Measurements from ENCODE around the gene SLC39A2.
"Not testable (repeated sequence)": the region's sequence is repeated elsewhere in the genome, so short reads cannot be mapped to it uniquely, and the experiment has no call there.

SLC39A2 gene, protein sequence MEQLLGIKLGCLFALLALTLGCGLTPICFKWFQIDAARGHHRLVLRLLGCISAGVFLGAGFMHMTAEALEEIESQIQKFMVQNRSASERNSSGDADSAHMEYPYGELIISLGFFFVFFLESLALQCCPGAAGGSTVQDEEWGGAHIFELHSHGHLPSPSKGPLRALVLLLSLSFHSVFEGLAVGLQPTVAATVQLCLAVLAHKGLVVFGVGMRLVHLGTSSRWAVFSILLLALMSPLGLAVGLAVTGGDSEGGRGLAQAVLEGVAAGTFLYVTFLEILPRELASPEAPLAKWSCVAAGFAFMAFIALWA

DNA sequence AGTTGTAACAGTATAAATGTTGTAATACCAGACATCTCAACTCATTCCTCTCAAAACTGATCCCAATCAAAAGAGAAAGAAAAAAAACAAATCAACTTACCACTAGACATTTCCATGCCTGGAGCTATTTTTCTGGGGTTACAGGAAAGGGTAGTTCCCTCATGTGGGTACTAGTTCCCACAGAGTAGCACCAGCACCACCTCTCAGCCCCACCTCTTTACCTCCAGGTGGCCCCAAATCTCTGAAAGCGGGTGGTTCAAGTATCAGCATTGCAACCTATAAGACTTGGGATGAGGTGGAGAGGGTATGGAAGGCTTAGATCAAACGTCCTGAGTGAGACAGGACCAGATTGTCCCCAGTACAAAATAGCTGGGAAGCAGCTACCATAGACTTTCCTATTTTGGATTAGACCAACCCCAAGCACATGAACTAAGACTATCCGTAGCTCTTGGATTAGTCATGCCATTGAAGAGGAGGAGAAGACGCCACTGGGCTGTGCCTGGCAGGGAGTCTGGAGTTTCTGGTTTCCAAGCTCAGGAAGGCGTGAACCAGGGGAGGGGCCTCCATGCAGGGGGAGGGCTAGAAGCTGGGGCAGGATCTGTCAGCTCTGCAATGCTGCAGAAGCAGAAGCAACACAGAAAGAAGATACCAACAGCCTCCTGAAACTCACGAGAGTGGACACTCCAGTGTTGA, at the start of gene SLC39A2:
TSS of gene SLC39A2 (plus strand) at position 620 of the 693 bp plus-strand sequence. CDS start 154 bp downstream, outside the sequence.
- DNase-seq: no peak

DNA sequence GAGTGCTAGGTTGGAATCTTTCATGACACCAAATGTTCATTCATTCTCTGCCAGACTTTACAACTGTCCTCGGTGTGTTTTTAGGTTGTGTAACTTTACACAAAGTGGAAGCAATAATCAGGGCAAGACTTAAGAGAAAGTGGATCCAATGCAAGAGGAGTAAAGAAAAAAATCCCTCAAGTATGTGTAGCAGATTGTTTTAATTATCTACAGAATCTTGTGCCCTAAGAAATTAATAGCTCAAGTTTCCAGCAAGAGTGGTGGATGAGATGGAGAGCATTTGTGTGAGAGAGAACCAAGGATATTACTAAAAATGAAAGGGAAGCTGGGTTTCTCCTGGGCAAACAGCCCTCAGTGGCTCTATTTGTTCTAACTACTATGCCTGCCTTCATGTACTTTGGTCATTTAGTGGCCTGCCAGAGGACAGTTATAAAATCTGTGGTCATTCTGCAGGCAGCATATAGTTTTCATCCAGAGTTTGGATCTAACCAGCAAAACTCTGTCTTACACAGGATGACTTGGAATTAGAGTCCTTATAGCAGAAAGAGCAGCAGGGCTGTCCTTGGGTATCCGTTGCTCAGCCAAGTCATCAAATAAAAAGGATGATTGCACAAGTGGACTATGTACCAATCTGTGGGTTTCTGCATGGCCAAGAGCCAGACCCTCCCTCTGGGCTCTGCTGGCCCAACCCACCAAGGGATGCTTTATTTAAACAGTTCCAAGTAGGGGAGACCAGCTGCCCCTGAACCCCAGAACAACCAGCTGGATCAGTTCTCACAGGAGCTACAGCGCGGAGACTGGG, 44.2 kb upstream of the SLC39A2 start, which contains the start of gene RNASE2:
TSS of gene RNASE2 (plus strand) at position 752 of the 802 bp plus-strand sequence. CDS start 285 bp downstream, outside the sequence.
- DNase-seq: not testable (repeated sequence)

DNA sequence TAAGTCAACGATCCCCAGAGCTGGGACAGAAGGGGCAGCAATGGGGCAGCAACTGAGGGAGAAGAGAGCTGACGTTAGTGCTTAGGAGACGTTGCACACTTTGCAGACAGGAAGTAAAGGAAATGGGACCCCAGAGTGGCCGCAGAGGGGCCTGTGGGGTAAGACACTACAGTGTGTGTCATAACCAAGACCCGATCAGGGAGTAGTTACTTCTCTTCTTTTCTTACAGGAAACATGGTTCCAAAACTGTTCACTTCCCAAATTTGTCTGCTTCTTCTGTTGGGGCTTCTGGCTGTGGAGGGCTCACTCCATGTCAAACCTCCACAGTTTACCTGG, 43.6 kb upstream of the SLC39A2 start:
- not testable (repeated sequence) for DNase-seq

DNA sequence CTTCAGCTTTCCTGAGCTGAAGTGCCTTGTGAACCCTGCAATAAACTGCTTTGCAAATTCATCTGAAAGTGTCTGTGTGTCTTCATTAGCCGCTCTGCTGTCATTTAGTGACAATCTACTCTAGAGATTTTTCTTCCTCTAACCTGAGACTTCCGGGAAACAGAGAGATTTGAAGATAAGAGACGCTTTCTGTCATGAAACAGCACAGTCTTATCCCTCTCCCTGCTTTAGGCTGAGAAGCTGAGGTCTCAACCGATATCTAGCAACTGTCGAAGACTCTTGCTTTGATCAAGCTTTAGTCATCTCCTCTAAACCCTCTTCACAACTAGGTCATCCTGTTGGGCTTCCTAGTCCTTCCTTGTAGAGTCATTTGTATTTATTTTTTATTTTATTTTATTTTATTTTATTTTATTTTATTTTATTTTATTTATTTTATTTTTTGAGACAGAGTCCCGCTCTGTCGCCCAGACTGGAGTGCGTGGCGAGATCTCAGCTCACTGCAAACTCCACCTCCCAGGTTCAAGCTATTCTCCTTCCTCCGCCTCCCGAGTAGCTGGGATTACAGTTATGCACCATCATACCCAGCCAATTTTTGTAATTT, 42.6 kb upstream of the SLC39A2 start:
- DNase-seq: no peak

DNA sequence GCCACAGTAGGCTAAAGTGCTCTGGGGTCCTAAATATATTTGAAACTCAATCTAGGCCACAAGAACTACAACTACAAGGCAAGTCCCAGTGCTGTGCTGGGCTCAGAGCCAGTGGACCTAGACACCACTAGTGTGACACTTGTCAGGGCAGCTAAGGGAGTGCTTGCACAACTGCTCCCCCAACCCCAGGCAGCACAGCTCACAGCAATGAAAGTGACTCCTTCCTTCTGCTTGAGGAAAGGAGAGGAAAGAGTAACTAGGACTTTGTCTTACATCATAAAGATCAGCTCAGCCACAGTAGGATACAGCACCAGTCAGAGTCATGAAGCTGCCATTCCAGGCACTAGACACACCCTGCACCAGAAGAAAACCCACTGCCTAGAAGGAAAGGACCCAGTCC, 40.1 kb upstream of the SLC39A2 start:
- not testable (repeated sequence) for DNase-seq

DNA sequence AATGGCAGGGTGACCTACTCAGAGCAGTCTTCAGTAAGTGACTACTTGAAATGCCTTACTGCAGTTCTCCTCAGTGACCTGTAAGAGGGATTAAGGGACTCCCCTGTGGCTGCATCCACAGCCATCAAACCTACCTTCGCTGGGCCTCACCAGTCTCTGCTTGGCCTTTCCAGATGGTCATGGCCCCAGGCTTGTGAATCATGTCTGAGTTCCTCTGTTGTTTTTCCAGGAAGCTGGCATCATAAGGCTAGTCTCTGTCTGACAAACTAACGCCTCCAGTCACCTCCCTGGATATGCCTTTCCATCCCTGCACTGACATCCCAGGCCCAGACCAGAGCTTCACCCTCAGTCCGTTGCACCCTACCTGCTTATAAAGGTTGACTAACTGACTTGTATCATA, 29.8 kb upstream of the SLC39A2 start:
- no peak for DNase-seq

DNA sequence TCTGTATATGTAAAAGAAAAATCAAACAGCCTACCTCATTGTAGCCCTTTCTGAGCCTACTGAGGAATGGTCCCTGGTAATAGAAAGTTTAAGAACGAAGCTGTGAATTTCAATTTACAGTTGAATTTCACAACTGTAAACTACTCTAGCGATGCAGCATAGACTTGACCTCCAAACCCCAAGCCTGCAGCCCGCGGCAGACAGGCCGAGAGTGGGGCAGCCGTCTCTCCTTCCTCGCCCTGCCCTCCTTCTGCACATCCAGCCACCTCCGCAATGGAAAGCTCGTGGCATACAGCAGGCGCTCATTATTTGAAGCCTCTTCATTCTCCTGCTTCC, 28.5 kb upstream of the SLC39A2 start:
- no peak for DNase-seq

DNA sequence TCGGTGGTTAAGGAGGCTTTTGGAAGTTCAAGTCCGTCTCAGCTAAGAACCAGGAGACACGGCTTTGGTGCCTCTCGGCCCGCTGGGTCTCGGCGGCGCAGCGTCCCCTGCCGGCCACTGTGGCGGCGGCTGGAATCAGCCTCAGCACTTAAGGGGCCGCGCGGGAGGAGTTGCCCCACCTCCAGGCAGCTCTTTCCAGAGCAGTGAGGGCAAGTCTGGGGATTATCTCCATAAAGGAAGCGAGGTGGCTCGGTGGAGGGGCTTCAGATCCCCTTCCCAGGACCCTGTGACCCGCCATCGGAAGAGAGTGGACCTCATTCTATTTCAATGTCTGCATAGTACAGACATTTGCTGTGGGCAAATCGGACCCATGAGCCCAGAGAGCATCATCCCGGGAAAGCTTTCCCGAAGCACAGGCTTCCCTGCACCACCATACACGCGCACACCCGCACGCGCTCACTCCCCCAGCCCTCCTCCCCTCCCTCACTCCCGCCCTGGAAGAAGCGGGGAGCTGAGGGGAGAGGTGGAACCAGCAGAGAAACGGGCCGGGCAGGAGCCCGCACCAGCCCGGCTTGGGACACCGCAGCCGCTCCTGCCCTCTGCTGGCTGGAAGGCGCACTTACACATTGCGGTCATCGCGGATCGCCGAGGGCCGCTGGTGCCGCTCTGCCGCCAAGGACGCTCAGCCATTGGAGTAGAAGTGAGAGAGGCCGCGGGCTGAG, 27.9 kb upstream of the SLC39A2 start:
- peak; percentile 64 for DNase-seq

DNA sequence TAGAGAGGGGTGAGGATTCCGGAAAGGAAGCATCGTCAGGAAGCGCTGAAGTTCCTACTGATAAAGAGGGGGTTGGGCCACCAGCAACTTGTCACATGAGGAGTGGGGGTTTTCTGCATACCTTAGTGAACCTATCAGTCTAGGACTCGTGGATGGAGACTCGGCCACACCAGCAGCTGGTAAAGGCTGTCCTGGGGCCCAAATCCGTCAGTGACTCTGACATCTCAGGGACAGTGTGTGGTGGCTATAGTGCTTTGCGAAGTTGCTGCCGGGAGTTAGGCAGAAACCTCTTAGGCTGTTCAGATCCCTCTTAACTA, 27.4 kb upstream of the SLC39A2 start:
- DNase-seq: no peak

DNA sequence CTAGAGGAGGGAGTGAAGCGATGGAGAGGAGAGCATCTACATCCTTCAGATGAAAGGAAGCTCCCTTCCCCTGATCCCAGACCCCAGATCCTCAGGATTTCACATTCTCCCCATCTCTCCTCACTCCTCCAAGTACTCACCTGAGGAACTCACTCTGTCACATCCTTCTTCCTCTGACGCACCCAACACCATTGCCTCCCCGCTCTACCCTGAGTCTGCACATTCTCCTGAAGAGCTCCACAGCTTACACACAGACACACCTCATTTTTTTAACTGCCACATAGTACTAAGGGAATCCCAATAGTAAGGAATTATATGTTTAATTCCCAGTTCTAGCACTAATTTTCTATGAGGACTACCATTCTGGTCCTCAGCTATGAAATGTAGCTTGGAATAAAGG, 25.6 kb upstream of the SLC39A2 start:
- DNase-seq: no peak

DNA sequence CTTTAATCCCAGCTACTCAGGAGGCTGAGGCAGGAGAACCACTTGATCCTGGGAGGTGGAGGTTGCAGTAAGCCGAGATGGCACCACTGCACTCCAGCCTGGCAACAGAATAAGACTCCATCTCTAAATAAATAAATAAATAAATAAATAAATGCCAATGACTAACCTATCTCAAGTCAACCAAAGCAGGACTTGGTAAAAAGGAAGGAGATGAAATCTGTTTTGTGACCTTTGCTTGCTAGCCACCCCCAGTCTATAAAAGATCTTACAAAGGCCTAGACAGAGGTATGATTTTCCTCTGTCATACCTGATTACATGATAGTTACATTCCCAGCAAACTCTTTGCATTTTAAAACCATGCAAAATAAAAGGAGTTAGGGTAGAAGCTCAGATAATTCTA, 22.8 kb upstream of the SLC39A2 start:
- no peak for DNase-seq

DNA sequence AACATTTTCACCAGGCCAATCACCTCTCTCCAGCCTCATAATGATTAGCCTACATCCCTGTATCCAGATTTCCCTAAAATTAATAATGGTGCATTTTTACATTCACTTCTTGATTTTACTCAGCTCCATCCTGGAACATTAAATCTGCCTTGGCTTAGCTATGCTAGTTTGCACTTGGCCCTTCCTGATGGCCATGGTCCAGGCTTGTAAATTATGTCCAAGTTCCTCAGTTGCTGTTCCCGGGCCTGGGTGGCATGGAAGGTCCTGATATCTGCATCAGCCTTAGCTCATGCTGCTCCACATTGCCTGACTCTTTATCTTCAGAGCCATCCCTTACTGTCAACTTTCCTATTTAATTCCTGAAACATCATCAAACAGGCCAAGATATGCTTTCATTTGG, 20.4 kb upstream of the SLC39A2 start:
- DNase-seq: no peak

DNA sequence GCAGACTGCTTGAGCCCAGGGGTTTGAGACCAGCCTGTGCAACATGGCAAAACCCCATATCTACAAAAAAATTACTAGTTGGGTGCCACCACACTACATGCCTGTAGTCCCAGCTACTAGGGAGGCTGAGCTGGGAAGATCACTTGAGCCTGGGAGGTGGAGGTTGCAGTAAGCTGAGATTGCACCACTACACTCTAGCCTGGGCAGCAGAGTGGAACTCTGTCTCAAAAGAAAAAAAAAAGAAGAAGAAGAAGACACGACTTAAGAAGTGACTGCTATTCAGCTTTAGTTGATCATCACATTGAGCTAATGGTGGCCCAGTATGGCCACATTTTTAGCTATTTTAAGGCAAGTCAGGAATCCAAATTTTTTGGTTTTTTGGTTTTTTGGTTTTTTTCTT, 18.2 kb upstream of the SLC39A2 start:
- no peak for DNase-seq

DNA sequence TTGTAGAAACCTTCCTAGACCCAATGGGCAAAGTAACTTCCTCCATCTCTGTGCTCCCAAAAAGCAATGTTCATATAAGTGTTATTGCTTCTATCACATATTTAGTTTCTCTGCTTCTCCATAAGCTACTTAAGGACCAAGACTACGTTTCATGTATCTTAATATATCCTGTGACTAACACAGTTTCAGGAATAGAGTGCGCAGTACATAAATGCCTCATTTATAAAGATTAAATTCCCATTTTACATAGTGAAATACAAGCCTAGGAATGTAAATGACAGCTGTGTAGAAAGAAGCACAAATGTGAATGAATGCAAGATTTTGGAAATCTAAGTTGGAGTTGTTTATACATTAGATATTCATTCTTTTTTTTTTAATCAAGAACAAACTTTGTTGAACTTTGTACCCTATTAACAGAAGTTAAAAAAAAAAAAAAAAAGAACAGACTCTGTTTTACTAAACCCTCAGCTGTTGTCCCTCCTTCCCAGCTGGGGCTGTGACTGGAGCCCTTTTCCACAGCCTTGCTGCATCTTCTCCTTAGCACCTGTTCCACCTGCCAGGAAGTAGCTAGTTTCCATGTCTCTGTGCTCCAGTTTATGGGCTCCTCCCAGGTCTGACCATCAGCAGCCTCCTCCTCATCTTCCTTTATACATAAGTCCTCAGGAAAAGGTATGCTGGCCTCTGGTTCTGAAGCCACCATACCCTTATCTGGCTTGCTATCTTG, 16.3 kb upstream of the SLC39A2 start:
- DNase-seq: no peak

DNA sequence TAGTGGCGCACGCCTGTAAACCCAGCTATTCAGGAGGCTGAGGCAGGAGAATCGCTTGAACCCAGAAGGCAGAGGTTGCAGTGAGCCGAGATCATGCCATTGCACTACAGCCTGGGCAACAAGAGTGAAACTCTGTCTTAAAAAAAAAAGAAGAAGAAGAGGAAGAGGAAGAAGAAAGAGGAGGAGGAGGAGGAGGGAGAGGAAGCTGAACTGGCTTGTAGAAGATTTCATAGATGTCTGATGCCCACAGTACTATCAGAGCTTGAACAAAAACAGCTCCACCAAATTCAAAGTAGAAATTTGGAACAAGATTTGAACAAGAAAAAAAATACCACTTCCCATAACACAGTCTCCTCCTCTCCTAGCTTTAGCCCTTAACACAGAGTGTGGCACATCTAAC, 13.4 kb upstream of the SLC39A2 start:
- not testable (repeated sequence) for DNase-seq

DNA sequence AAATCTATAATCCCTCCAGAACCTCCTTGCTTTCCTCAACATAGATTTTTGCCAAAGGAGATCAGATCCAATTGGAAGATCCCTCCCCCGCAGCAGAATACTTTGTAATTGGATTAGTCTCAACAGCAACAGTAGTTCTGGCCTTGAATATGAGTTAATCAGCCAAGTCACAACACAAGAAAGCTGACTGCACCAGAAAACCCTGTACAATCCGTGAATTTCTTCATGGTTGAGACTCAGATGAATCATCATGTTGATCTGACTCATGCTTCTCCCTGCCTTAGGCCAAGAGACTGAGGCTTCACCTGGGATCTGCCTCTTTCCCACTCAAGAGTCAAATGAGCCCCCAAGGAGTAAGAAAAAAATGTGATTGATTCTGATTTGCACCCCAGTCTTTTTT, 12.3 kb upstream of the SLC39A2 start:
- no peak for DNase-seq

DNA sequence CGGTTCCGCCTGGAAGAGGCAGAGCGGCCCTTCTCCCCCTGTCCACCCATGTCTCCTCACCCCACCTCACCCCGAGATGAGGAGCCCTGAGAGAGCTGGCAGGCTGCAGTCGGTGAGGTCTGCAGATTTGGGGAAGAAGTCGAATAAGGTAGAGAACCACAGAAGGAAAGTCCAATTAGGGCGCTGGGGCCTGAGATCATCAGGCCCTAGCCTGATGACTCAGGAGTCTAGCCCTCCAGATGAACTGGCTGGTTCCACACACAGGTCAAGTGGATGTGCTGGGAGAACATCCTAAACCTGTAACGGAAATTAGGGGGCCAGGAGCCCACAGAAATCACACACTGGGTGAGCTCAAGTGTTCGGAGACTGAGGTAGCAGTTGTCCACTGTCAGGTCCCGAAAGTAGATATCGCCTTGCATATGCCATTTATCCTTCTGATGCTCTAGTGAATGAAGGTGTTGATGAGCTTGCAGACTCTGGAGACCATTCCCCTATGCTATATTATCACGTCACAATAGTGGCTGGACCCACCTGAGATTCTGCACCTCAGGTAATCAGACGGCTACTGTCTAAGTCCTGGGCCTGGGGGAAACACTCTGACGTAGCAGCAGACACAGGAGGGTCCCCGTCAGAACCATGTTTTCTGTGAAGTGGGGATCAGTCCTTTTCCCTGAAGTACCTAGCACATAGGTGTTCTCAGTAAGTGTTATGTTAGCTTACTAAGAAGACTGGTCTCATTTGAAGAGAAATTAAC, 10.2 kb upstream of the SLC39A2 start:
- no peak for DNase-seq

DNA sequence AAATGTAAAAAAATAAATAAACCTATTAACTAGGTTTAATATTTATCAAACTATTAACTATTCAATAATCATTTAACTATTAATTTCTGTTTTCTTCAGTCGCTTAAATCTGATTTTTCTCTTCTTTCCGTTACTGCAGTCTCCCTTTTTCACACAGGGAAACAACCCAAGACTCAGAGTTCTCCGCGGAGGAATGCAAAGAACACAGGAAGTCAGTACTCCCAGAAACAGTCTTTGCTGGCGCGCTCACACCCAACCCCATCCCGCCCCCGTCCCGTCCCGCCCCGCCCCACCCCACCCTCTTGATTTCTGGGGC, 9.7 kb upstream of the SLC39A2 start:
- no peak for DNase-seq

DNA sequence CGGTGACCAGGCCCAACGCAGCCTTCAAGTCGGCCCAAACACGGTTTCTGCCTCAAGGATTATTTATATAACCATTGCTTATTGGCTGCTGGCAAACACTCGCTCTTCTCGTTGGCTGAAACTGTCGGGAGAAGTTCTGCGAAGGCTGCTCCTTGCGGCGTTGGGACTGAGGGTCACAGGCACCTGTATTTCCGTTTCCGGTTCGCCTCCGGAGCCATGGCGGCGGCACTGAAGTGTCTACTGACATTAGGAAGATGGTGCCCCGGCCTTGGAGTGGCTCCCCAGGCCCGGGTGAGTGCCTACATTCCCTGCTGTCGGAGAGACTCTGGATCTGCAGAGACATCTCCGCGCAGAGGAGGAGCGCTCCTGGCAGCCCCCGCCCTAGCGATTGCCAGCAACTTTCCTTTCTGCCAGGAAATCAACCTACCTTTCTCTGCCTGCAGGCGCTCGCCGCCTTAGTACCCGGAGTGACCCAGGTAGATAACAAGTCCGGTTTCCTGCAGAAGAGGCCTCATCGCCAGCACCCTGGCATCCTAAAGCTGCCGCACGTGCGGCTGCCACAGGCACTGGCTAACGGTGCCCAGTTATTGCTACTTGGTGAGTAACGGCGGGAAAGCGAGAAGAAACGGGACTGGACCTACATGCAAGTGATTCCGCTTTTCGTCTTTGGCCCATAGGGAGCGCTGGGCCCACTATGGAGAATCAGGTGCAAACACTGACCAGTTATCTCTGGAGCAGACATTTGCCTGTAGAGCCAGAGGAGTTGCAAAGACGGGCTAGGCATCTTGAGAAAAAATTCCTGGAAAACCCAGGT, 9.1 kb upstream of the SLC39A2 start, which contains the start of gene METTL17:
TSS of gene METTL17 (plus strand) at position 194 of the 814 bp plus-strand sequence. CDS start at position 217, 23 bp downstream.
- peak; percentile 73 to 76 for DNase-seq

DNA sequence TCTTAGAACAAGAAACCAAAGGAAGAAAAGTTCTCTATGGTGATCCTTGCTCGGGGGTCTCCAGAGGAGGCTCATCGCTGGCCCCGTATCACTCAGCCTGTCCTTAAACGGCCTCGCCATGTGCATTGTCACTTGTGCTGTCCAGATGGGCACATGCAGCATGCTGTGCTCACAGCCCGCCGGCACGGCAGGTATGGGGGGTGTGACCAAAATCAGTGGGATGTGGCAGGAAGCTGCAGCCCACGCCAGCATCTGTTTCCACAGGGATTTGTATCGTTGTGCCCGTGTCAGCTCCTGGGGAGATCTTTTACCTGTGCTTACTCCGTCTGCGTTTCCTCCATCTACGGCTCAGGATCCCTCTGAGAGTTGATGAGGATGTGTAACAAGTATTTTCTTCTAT, 2.6 kb upstream of the SLC39A2 start:
- no peak for DNase-seq

DNA sequence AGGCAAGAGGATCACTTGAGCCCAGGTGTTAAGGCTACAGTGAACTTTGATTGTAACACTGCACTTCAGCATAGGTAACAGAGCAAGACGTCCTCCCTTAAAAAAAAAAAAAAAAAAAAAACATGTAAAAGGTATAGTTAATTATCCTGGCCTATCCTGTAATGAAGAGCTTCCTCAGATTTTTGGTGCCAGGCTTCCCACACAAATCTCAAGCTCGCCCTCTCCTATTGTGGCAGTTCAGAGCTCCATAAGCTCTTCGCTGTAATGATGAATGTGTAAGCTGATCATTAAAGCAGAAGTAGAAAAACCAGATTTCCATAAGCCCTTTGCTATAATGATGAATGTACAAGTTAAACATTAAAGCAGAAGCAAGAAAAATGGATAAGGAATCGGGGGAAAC, 2.0 kb upstream of the SLC39A2 start:
- DNase-seq: no peak
